Activated naive CD4-positive, alpha-beta T cell treated with anti-CD3 and anti-CD28 coated beads for 36 hours (primary cell): Measurements from ENCODE around the gene AHR. TPM values are rescaled to one million over a fixed set of nuclear protein-coding genes. Genes with fewer than 3 reads are reported as not detected.
"Not testable (repeated sequence)": the region's sequence is repeated elsewhere in the genome, so short reads cannot be mapped to it uniquely, and the experiment has no call there.

ENCODE experiments used
- CTCF ChIA-PET: fragments of 350-600 bp; sonication (Branson Sonifier 250); formaldehyde crosslinking; loops from one replicate; lab custom pipeline; 2021; ENCODE audit warnings: antibody characterized with exemption; lab: Charles Lee
- DNase-seq: peaks from one replicate; pipeline ENCODE4 v3.0.0-alpha.2; 2020
- H3K27ac Mint-ChIP-seq: one replicate; pipeline ENCODE4 v1.8.0; 2021; ENCODE audit warnings: mild to moderate bottlenecking, mixed read lengths
- H3K27me3 Mint-ChIP-seq: one replicate; pipeline ENCODE4 v1.8.0; 2021; ENCODE audit warnings: low read depth, mixed read lengths
- H3K36me3 Mint-ChIP-seq: one replicate; pipeline ENCODE4 v1.8.0; 2021; ENCODE audit warnings: low read depth, mixed read lengths
- H3K4me1 Mint-ChIP-seq: one replicate; pipeline ENCODE4 v1.8.0; 2021; ENCODE audit warnings: low read depth, mixed read lengths
- H3K4me3 Mint-ChIP-seq: one replicate; pipeline ENCODE4 v1.8.0; 2021; ENCODE audit warnings: mild to moderate bottlenecking, moderate library complexity, mixed read lengths
- H3K9me3 Mint-ChIP-seq: one replicate; pipeline ENCODE4 v1.8.0; 2021; ENCODE audit warnings: mixed read lengths
- intact Hi-C: fragments of 100-400 bp; cut with micrococcal nuclease; formaldehyde crosslinking; loops from one replicate; pipeline ENCODE4 v1.15.1; 2023
- total RNA-seq, 2 experiments: library from RNA; stranded (reverse); gene quantifications; one replicate each; pipeline ENCODE4 v1.2.3, GENCODE V29; 2021

Gene AHR
- total RNA-seq, 2 experiments from 2014 or later, result 24.5 to 27.5 TPM

- Mint-ChIP-seq H3K27me3 (peaks cover 2% of the 10 kb centered on the region), H3K36me3 (no peaks in the 10 kb centered on the region), H3K4me3 (no peak overlapping the region), H3K4me1 (peaks cover 2% of the 10 kb centered on the region), H3K27ac (no peak overlapping the region), H3K9me3 (no peaks in the 10 kb centered on the region)
- CTCF ChIA-PET, result interaction anchor here (0.6 to 0.9 kb wide), 2 partner anchors 312 to 388 kb away, joined by 3 to 5 read pairs; no protein-coding TSS in a partner anchor
- intact Hi-C loops, result no loop called here
- DNase-seq, result no peak
Measured at GRCh38 chr7:17370901-17371585, 72.6 kb downstream of the AHR start.

DNA sequence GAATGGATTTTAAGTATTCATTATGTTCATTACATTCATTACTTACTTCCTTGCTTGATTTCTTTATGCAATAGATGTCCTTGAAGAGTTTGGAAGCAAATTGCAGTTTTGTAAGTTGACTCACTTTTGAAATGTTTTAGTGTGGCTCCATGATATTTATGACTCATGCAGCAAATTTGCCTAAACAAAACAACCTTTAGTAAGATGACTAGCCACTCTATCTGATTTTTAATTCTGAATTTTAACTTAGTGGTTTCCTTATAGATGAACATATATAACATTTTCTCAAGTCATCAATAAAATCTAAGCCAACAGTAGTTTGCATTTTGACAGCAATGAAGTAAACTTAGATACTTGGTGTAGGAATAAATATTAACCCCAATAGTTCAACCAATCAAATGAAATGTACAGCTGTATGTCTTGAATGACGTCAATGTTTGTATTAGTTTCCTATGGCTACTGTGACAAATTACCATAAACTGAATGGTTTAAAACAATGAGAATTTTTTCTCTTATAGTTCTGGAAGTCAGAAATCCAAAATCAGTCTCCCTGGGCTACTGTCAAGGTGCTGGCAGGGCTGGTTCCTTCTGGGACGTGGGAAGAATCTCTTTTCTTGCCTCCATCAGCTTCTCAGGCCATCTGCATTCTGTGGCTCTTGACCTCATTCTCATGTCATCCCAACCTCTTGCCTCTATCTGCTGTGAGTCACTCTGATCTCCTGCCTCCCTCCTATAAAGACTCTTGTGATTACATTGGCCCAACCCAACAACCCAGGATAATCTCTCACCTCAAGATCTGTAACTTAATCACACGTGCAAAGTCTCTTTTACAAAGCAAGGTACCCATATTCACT lies 73.4 kb downstream of the AHR start:
- H3K36me3 Mint-ChIP-seq, result no peaks in the 10 kb centered on the region
- H3K4me3 Mint-ChIP-seq, result no peak overlapping the region
- DNase-seq, result no peak
- peaks cover 2% of the 10 kb centered on the region for H3K27me3 Mint-ChIP-seq
- CTCF ChIA-PET, result interaction anchor here (0.9 kb wide), 1 partner anchor 389 kb away, joined by 3 read pairs; no protein-coding TSS in a partner anchor
- H3K27ac Mint-ChIP-seq, result no peak overlapping the region
- no peaks in the 10 kb centered on the region for H3K9me3 Mint-ChIP-seq
- intact Hi-C loops, result no loop called here
- H3K4me1 Mint-ChIP-seq, result no peaks in the 10 kb centered on the region

- H3K27ac Mint-ChIP-seq, result no peak overlapping the region
- no peaks in the 10 kb centered on the region for H3K36me3 Mint-ChIP-seq
- no peaks in the 10 kb centered on the region for H3K9me3 Mint-ChIP-seq
- no peaks in the 10 kb centered on the region for H3K4me1 Mint-ChIP-seq
- no peak overlapping the region for H3K4me3 Mint-ChIP-seq
- CTCF ChIA-PET, result no interaction called here
- intact Hi-C loops, result no loop called here
- DNase-seq, result no peak
- peaks cover 2% of the 10 kb centered on the region for H3K27me3 Mint-ChIP-seq
Measured at GRCh38 chr7:17374157-17374556, 75.7 kb downstream of the AHR start.

DNA sequence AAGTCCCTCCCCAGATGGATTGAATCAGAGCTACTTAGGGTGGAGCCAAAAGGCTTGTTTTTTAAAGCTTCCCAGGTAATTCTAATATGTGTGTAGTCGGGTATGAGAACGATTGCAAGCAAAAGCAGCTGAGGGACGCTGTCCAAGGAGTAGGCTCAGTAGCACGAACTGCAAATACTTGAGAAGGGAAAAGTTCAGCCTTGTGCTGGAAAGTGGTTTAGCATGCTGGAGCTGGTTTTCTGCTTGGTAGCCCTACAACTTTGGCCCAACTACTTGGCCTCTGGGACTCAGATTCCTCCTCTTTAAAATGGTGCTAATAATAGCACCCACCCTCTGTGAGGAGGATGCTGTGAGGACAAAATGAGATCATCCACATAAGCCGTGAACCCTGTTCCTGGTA lies 76.2 kb downstream of the AHR start:
- Mint-ChIP-seq H3K27ac (no peak overlapping the region), H3K27me3 (peaks cover 2% of the 10 kb centered on the region), H3K4me3 (no peak overlapping the region), H3K9me3 (no peaks in the 10 kb centered on the region), H3K4me1 (no peaks in the 10 kb centered on the region), H3K36me3 (no peaks in the 10 kb centered on the region)
- CTCF ChIA-PET, result interaction anchor here (0.6 kb wide), 1 partner anchor 183 kb away, joined by 3 read pairs; no protein-coding TSS in a partner anchor
- intact Hi-C loops, result no loop called here
- DNase-seq, result no peak

- H3K27me3 Mint-ChIP-seq, result peaks cover 4% of the 10 kb centered on the region
- H3K4me1 Mint-ChIP-seq, result no peaks in the 10 kb centered on the region
- DNase-seq, result no peak
- intact Hi-C loops, result no loop called here
- H3K36me3 Mint-ChIP-seq, result no peaks in the 10 kb centered on the region
- H3K27ac Mint-ChIP-seq, result no peak overlapping the region
- CTCF ChIA-PET, result no interaction called here
- no peak overlapping the region for H3K4me3 Mint-ChIP-seq
- H3K9me3 Mint-ChIP-seq, result no peaks in the 10 kb centered on the region
Measured at GRCh38 chr7:17376595-17376994, 78.1 kb downstream of the AHR start.

- DNase-seq, result no peak
- intact Hi-C loops, result no loop called here
- CTCF ChIA-PET, result no interaction called here
- no peaks in the 10 kb centered on the region for H3K36me3 Mint-ChIP-seq
- no peaks in the 10 kb centered on the region for H3K4me1 Mint-ChIP-seq
- no peaks in the 10 kb centered on the region for H3K9me3 Mint-ChIP-seq
- no peak overlapping the region for H3K4me3 Mint-ChIP-seq
- no peak overlapping the region for H3K27ac Mint-ChIP-seq
- H3K27me3 Mint-ChIP-seq, result peaks cover 2% of the 10 kb centered on the region
Measured at GRCh38 chr7:17380736-17381662, 82.5 kb downstream of the AHR start.

- H3K36me3 Mint-ChIP-seq, H3K4me1 Mint-ChIP-seq, H3K9me3 Mint-ChIP-seq, DNase-seq, CTCF ChIA-PET, intact Hi-C loops, H3K27me3 Mint-ChIP-seq, H3K27ac Mint-ChIP-seq, H3K4me3 Mint-ChIP-seq: not testable (repeated sequence)
Measured at GRCh38 chr7:17382408-17383354, 84.2 kb downstream of the AHR start.

DNA sequence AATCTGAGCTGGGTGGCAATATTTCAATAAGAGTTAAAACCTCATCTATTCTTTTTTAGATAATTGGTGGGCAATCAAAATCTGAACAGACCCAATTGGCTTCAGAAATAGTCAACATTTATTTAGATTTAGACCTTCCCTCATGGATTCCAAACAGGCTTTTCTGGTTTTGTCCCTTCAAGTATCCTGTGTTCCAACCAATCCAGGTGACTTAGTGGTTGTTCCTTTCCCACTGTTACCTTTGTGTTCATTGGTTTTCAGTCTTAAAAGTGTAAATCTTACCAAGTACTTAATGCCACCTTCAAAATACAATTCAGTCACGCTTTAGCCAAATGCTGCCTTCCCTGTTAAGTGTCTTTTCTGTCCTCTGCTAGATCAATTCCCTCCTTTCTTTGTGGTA lies 85.9 kb downstream of the AHR start:
- CTCF ChIA-PET, result no interaction called here
- peaks cover 2% of the 10 kb centered on the region for H3K27me3 Mint-ChIP-seq
- no peak overlapping the region for H3K27ac Mint-ChIP-seq
- intact Hi-C loops, result no loop called here
- H3K4me1 Mint-ChIP-seq, result no peaks in the 10 kb centered on the region
- no peak for DNase-seq
- H3K4me3 Mint-ChIP-seq, result no peak overlapping the region
- no peaks in the 10 kb centered on the region for H3K36me3 Mint-ChIP-seq
- no peaks in the 10 kb centered on the region for H3K9me3 Mint-ChIP-seq

DNA sequence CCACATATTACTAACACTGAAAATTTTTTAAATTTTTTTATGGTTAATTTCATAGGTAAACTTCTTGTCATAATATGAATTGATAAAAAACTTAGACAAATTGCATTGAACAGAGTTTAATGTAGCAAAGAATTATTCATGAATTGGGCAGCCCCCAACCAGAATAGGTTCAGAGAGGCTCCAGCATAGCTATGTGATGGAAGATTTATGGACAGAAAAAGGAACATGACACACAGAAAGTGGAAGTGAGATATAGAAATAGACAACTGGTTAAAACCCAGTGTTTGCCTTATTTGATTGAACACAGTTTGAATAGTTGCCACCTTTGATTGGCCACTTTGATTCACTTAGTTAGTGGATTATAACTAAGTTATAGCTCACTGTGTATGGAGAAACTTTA lies 87.2 kb downstream of the AHR start:
- Mint-ChIP-seq H3K36me3 (no peaks in the 10 kb centered on the region), H3K4me1 (no peaks in the 10 kb centered on the region), H3K27ac (no peak overlapping the region), H3K27me3 (peaks cover 2% of the 10 kb centered on the region), H3K4me3 (no peak overlapping the region), H3K9me3 (no peaks in the 10 kb centered on the region)
- CTCF ChIA-PET, result interaction anchor here (0.7 kb wide), 1 partner anchor 321 kb away, joined by 3 read pairs; no protein-coding TSS in a partner anchor
- DNase-seq, result no peak
- intact Hi-C loops, result no loop called here

DNA sequence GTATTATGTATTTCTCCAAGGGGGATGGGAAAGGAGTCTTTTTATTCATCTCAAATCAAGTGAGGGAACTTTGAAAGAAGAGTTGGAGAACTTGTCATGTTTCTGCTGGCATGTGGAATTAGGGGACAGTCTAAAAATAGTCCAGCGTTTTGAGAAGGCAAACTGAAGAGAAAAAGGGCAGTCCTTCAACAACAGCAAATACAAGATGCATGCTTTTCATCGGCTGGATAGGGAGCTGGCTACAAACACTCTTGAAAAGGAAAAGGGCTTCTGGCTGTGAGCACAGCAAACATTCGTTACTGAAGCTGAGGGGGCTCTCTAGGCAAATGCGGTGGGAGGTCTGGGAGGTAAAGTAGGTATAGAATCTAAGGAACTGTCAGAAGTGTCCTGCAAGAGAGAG lies 91.9 kb downstream of the AHR start:
- Mint-ChIP-seq H3K4me3 (no peak overlapping the region), H3K36me3 (peaks cover 14% of the 10 kb centered on the region), H3K4me1 (no peaks in the 10 kb centered on the region), H3K9me3 (peaks cover 19% of the 10 kb centered on the region), H3K27ac (no peak overlapping the region), H3K27me3 (peaks cover 5% of the 10 kb centered on the region)
- DNase-seq, result no peak
- CTCF ChIA-PET, result no interaction called here
- intact Hi-C loops, result no loop called here

GRCh38 chr7:17391366-17391765 lies 92.9 kb downstream of the AHR start:
- DNase-seq, result no peak
- peaks cover 5% of the 10 kb centered on the region for H3K27me3 Mint-ChIP-seq
- intact Hi-C loops, result no loop called here
- peaks cover 19% of the 10 kb centered on the region for H3K9me3 Mint-ChIP-seq
- H3K27ac Mint-ChIP-seq, result no peak overlapping the region
- CTCF ChIA-PET, result no interaction called here
- no peaks in the 10 kb centered on the region for H3K4me1 Mint-ChIP-seq
- H3K4me3 Mint-ChIP-seq, result no peak overlapping the region
- peaks cover 14% of the 10 kb centered on the region for H3K36me3 Mint-ChIP-seq
